Nucleus accumbens (tissue), 56 donors: ENCODE measurements around the gene TMEM161B.
"Not testable (repeated sequence)": the region's sequence is repeated elsewhere in the genome, so short reads cannot be mapped to it uniquely, and the experiment has no call there.

Experiments
- DNase-seq, 56 donors: peaks; one replicate each; lab custom pipeline; 2025; lab: John Stamatoyannopoulos, UW

The TMEM161B gene

DNA sequence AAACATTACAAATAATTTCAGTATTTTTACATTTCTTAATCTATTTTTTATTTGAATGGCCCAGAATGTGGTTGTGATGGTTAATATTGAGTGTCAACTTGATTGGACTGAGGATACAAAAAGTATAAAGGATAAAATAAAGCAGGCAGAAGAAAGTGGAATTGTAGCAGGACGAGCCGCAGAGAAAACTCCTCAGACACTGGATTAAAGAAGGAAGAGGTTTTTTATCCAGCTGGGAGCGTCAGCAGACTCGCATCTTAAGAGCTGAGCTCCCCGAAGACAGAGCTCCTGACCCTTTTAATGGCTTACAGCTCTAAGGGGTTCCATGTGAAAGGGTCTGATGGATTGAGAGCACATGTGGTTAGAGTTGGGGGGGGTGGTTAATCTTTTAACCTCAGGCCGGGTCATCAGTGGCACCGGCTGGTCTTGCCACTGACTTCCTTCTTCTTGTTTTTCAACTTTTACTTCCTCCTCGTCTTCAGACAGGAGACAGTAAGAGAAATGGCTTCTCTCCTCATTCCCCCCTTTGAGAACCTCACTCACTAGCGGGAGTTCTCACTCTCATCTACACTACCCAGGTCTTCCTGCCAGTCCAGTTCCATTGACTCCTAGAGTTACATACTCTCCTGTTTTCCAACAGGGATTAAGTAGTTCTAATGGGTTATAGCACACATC lies 80.0 kb downstream of the TMEM161B start:
- no peak for DNase-seq

DNA sequence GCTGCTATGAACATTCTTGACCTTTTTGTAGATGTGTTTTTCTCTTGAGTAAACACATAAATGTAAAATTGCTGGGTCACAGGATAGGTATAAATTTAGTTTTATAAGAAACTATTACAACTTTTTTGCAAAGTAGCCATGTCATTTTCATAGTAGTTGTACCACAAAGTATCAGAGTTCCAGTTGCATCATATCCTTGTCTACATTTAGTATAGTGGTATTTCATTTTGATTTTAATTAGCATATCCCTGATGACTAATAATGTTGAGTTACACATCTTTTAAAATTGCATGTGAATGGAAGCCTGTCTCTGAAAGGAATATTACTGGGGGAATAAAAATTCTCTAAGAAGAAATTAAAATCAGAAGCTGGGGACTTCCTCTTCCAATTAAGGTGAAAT lies 85.4 kb downstream of the TMEM161B start:
- no peak for DNase-seq

DNA sequence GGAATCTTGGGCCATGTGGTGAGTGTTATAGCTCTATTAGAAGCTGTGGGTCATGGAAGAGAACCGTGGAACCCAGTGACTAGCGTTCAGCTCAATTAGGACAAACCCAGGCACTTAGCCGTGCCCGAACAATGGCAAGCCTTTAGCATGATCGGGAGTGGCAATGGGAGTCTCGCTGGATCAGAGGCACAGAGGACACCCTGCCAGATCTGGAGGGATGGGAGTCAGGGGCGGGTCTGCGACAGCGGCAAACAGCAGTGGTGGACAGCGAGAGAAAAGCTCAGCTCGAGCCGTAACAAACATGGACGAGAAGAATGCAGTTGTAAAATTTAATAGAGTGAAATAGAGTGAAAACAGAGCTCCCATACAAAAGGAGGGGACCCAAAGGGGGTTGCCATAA lies 91.2 kb downstream of the TMEM161B start:
- DNase-seq: not testable (repeated sequence)

DNA sequence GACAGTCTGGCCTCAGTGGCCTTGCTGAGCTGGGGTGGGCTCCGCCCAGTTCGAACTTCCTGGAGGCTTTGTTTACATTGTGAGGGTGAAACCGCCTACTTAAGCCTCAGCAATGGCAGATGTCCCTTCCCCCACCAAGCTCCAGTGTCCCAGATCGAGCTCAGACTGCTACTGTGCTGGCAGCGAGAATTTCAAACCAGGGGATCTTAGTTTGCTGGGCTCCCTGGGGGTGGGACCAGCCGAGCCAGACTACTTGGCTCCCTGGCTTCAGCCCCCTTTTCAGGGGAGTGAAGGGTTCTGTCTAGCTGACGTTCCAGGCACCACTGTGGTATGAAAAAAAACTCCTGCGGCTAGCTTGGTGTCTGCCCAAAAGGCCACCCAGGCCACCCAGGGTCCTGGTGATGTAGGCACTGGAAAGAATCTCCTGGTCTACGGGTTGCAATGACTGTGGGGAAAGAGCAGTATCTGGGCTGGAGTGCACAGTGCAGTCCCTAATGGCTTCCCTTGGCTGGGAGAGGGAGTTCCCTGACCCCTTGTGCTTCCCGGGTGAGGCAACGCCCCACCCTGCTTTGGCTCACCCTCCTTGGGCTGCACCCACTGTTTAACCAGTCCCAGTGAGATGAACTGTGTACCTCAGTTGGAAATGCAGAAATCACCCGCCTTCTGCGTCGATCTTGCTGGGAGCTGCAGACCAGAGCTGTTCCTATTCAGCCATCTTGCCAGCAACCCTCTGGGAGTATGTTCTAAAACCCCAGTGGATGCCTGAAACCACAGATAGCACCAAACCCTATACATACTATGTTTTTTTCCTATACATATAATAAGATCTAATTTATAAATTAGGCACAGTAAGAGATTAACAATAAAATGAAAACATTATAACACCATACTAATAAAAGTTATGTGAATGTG lies 95.5 kb downstream of the TMEM161B start:
- no peak for DNase-seq

DNA sequence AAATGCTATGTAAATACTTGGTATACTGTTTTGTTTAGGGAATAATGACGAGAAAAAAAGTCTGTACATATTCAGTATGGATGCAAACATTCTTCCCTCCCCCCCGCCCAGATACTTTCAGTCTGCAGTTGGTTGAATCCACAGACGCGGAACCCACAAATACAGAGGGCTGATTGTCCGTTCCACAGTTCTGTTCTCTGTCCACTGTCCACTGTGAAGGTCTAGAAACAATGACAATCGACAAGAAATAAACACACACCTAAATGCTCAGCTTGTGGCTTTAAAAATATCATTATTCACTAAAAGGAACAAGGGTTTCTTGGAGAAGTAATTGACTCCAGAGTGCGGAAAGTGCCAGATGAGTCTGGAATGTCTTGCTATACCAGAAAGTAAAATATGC lies 109.1 kb downstream of the TMEM161B start:
- peak in 22 of 56 donors; percentile 1 to 51 (median 26) for DNase-seq

DNA sequence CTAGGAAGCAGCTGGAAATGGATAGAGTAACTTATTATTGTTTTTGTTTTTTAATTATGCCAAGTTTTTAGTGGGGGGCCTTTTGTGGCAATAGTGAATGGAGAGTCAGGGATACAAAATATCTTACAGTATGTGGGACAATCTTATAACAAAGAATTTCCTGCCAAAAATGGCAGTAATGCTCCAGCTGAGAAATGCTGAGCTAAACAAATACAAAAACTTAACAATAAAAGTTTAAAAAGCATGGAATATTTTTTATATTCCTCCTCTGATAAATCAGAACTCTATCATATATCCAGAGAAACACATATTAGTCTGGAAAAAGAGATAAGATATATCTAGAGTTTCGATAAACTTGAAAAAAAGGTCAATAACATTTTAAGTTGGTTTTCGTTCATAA lies 110.6 kb downstream of the TMEM161B start:
- DNase-seq: no peak

DNA sequence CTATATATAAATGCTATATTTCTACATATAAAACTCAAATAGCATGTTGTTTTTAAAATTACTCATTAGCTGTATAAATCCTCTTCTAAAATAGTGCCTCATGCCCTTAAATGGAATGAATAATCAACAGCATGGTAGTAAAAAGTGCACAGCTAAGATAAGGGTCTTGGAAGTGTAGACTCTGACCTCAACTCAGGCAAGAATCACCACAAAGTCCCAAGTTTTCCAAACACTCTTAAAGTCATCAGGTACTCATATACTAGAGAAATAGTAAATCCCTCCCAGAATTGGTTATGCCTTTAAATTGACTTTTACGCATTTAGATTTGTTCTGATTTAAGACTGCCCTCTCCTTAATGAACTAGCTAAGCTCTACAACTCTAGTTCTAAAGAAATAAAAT lies 113.8 kb downstream of the TMEM161B start:
- DNase-seq: no peak

DNA sequence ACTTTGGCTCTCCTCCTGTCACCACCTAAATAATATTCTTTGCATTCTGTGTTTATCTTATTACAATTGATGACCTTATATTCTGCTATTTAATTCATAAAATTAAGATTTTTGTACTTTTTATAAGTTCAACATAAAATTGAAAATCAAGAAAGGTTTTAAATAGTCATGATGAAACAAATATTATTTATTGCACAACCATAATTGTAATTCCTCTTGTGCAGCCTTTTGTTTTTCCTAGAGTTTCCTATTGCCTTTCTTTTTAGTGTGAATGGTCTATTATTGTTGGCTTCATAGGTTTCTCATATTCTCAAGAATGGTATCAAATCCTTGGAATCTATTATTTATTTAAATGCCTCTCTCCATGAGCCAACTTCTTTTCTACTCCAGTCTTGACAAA lies 117.9 kb downstream of the TMEM161B start:
- no peak for DNase-seq

DNA sequence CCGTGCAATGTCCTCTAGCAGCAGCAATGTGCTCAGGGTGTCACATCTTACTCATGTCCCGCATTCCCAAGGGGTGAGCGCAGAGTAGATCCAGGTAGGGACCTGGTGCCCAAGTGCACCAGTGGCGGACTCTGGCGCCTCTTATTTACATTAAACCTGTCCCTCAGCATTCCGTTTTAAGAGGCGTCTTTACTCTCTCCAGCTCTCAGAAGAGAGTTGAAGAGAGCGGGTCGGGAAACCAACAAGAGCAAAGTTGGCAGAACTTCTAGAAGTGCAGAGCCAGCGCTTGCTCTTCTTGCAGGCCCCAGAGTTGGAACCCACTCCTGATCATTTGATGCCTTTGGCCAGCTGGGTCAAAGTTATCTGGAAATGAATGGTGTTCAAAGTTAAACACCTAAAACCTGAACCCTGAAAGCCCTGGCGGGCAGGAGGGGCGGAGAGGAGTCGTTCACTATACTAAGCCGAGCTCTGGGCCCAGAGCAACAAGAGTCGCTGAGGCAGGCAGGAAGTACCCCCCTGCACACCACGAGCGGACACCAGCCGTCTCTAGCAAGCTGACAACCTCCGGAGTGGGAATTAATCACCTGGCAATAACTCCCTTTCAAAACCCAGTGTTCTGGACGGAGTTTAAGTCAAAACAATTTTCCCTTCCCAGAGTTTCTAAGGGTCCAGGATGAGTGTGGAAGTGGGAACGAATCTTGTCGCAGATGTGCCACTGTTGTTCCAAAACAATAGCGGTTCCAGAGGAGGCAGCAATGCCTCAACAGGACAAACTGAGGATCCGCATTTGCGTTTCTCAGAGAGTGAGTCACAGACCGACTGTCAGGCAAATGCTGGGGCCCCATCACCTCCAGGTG lies 122.8 kb downstream of the TMEM161B start:
- peak in 20 of 56 donors; percentile 17 to 63 (median 29) for DNase-seq

DNA sequence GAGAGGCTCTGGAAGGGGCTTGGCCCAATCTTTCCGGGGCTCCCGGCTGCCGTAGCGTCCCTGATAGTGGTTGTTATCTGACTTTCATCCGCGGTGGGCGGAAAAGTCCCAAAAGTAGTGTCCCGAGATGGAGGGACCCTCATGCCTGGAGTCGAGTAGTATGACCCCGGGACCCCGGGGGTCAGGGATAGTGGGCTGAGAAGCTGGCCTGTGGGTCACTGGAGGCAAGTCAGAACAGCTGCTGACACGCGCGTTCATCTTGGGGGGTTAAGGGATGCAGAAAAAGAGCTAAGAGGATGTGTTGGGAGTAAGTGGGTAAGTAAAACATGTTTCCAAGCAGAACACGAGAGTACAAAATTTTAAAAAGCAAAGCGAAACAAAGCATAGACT lies 123.4 kb downstream of the TMEM161B start:
- DNase-seq: peak in 10 of 56 donors; percentile 5 to 47 (median 31)
